GM19372 (cell line): ENCODE data around the gene MIGA1.
A peak's percentile ranks its signal among the peaks of the same experiment; 100 is the strongest.

ENCODE experiments used
- ATAC-seq: cut with Tn5 transposase; IDR thresholded peaks from one replicate; pipeline ENCODE4 v1.9.1; 2021; ENCODE audit warnings: mild to moderate bottlenecking, low read depth, moderate library complexity; ENCODE audit not compliant: unreplicated experiment

The MIGA1 gene

DNA sequence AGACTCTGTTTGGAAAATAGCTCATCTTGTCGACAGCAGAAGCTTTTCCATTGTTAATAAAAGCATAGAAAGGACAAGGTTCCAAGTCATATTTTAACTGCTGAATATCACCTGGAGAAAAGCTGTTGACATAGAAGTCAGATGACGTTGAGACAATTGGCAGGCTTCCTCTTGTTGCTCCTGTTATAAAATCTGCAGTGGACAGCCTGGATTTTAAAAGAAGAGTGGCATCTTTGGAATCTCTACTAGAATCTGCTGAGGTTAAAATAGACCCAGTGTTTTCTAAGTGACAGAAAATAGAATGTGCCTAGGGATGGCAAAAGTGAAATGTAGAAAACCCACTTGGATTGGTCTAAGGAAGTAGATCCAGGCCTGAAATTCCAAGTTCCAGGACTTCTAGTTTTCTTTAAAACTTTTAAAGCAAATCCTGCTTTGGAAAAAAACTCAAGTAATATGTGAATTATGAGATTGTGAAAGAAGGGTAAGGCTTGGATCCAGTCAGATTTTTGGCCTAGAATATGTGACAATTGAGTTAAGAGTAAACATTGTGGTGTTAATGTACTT, 55.4 kb downstream of the MIGA1 start:
- no peak for ATAC-seq

GRCh38 chr1:77841574-77841973, 62.1 kb downstream of the MIGA1 start:
- no peak for ATAC-seq

DNA sequence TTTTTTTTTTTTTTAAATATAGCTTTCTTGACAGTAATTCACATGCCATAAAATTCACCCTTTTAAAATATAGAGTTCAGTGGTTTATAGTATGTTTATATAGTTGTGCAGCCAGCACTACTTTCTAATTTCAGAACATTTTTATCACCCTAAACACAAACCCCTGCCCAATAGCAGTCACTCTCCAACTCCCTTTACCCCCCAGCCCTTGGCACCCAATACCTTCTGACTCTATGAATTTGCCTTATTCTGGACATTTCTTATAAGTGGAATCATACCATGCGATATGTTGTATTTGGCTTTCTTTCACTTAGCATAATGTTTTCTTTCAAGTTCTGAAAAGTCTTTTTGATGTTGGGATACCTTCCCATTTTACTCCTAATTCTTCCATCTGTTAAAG, 66.5 kb downstream of the MIGA1 start:
- ATAC-seq: no peak

- no peak for ATAC-seq
Measured at GRCh38 chr1:77846966-77847365, 67.5 kb downstream of the MIGA1 start.

GRCh38 chr1:77847621-77848080, 68.2 kb downstream of the MIGA1 start:
- ATAC-seq: no peak

DNA sequence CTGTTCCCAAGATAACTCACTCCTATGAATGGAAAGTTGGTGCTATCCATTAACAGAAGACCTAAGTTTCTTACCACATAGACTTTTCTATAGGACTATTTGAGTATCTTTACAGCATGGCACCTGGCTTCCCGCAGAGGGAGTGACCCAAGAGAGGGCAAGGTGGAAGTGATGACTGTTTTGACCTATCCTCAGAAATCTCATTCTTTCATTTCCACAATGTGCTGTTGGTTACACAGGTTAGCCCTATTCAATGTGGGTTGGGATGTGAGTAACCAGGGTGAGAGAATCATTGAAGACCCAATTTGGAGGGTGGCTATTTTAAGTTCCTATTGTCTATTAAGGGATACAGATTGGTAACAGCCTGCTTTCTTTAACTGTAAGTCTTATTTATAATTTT, 70.6 kb downstream of the MIGA1 start:
- ATAC-seq: no peak

- ATAC-seq: no peak
Measured at GRCh38 chr1:77857552-77857951, 78.1 kb downstream of the MIGA1 start.

GRCh38 chr1:77858725-77859124, 79.3 kb downstream of the MIGA1 start:
- ATAC-seq: no peak

DNA sequence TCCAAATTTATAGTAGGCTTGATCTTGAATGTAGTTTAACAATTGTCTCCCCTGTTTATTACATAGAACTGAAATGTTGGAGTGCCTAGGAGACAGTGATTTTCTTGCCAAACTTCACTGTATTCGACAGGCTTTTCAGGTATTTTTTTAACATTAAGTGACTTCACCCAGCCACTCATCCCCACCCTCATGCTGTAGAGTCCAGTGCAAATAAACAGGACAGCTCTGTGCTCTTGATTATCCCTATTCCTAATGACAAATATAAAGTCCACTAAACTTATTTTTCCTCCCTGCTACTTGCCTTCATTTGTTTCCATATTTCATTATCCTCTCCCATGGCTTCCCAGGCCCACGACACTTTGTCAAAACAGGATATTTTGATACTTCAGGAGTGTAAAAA, 79.8 kb downstream of the MIGA1 start:
- ATAC-seq: no peak

DNA sequence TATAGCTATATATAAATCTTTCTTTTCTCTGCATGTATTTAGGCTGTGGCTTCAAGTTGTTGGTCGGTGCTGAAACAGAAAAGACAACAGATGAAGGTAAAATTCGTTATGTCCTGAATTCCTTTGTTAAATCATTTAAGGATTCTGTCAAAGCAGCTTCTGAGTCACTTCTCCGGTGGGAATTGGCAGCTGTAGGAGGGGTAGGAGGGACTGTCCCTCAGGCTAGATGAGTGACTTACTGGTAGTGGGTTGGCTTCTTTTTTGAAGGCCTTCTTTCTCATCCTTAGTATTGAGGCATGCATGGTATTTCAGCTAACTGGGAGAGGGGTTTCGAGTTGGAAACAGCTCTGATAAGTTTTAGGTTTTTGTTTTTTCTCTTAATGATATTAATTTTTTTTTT, 86.8 kb downstream of the MIGA1 start:
- ATAC-seq: no peak

DNA sequence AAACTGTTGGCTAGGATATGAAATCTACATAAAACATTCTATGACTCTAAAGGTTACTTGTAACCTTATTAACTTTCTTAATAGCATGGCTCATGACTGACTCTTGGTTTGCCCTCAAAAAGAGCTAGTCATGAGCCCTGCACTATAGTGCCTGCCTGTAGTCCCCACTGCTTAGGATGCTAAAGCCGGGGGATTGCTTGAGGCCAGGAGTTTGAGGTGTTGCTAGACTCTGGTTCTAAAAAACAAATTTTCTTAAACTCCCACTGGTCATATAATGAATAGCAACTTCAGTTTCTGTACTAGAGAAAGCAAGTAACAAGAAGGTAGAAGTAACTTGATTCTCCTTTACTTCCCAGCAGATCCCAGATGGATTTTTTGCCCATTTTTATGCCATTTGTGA, 93.2 kb downstream of the MIGA1 start:
- no peak for ATAC-seq

DNA sequence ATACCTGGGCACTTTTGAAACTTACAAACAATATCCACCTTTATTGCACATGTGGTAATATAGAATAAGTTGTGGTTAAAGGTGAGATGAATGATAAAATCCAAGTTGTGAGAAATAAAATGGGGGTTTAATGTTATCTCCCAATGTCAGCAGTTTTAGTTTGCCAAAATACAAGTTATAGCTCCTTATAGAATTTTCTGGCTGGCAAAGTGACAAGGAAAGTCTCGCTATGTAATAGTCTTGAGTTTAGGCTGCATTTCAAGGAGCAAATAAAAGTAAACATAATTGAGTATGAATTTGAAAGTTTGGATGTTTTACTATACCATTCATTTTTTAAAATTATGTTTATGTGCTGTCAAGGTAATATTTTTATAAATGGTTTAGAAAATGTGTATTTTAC, 94.0 kb downstream of the MIGA1 start:
- no peak for ATAC-seq

GRCh38 chr1:77874804-77875445, 95.5 kb downstream of the MIGA1 start:
- ATAC-seq: no peak

DNA sequence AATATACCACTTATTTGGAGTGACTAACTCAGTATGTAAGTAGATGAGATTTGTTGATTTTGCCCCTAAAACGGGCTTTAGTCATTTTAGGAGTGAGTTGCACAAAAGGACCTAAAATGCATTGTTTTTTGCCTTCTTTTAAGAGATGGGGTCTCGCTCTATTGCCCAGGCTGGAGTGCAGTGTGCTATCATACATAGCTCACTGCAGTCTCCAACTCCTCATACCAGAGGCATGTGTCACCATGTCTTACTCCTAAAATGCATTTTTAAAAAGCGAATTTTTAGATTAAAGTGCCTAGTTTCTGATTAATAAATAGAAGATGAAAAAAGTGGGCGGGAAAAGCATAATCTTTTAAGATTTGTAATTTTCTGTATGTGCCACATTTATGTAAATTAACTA, 97.4 kb downstream of the MIGA1 start:
- no peak for ATAC-seq

DNA sequence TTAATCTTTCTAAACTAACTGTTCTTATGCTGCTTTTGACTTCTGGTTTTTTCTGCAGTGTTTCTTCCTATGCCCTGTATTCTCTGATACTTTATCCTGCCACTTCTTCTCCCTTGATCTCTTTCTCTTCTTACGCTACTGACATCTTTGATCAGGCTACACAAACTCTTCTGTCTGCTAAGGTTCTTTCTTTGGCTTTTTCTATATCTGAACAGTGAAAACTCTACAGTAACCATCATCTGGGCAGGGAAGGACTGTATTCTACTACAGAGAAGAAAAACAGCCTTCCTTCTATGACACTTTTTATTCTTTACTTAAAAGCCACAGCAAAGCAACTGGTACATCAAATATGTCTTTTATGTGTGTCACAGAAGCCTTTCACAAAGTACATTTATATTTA, 101.6 kb downstream of the MIGA1 start:
- ATAC-seq: no peak

DNA sequence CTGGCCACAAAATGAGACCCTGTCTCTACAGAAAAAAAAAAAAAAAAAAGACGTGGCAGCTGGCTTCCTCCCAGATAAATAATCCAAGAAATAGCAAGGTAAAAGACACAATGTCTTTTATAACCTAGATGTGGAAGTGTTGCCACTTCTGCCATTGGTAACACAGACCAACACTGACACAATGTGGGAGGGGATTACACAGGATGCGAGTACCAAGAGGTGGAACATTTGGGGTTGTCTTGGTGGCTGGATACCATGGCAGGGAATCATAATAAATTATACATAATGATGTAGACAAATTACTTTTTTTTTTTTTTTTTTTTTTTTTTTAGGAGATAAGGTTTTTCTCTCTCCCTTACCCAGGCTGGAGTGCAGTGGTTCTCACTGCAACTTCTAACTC, 103.0 kb downstream of the MIGA1 start:
- no peak for ATAC-seq

GRCh38 chr1:77888081-77888780, 108.8 kb downstream of the MIGA1 start, which contains the start of gene NEXN:
Gene NEXN, plus strand, starts transcription at chr1:77888624. Its CDS starts 27,483 bp downstream, at chr1:77916107.
- peak; percentile 30 for ATAC-seq

DNA sequence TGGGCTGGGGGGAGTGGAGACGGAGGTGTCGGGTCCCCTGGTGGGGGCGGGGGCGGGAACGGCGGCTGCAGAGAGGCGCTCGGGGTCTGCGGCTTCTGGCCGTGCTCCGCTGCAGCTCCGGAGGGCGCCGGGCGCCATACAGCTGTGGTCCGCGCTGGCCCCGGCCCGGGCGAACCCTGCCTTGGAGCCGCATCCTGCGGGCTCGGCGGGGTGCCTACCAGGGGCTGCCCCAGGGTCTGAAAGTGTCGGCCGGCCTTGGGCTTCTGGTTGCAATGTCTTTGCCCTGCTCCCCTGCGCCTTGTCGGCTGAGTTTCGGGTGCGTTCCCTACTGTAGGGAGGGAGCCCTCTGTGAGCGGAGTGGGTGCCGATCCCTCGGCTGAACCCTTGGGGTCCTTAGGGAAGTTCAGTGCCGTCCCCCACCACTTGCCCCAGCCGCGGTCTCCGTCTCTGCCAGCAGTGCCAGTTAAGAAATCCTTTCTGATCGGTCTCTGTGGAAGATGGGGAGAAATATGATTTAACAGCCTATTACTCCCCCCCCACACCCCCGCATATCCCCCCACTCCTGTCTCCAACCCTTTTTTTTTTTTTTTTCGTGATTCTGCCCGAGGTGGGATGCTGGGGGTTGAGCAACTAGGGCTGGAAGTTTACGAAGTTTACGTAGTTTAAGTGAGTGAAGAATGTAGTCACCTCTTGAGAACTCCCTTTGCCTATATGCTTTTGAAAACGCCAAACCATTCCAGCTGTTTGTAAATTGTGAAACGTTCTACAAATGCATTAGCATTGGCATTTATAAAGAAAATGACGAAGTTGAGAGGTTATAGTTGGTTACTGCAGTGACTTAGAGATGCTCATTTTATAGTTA, 109.6 kb downstream of the MIGA1 start:
- ATAC-seq: peak; percentile 62

DNA sequence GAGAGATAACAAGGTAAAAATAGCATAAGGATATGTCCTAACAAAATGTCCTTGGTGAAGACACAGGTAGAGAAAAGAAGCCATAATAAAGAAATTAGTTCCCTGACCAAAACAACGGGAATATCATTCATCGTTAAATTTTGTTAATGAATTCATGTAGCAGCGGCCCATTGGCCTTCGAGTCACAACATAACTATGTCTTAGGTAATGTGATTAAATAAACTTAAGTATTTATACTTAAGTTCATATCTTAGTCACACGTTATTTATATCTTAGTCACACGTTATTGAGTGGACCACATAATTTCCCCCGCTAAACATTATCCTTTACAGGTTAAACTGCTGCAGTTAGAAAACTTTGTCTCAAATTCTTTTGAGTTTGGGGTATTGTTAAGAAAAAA, 110.2 kb downstream of the MIGA1 start:
- no peak for ATAC-seq

DNA sequence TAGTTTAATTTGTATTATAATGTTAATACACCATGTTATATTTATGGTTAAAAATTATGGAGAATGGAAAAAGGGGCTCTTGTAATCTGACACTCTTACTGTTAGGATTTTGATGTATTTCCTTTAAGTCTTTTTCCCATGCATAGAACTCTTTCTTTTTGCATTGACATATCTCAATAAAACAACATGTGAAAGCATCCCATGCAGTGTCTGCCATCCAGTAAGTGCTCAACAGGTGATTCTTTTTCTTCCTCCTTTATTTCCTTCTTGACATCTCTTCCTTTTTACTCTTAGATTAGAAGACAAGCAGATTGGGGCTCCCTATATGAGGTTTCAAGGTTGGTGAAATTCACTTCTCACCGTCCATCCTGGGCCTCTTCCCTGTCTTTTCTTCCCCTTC, 111.8 kb downstream of the MIGA1 start:
- ATAC-seq: no peak
